Upper lobe of left lung (tissue), 6 donors: ENCODE results near the gene REG3A. TPM values are rescaled to one million over a fixed set of nuclear protein-coding genes. Genes with fewer than 3 reads are reported as not detected.

ENCODE experiments used
- ATAC-seq, 2 donors: fragments of 200-7000 bp; cut with Tn5 transposase; one replicate each; pipeline ENCODE4 v1.9.1; 2022; ENCODE audit warnings: mild to moderate bottlenecking in 2 of 2, moderate library complexity in 2 of 2; ENCODE audit not compliant: low FRiP score in 2 of 2
- DNase-seq, 2 donors: peaks; one replicate each; pipeline ENCODE4 v3.0.0-alpha.2; 2019 to 2020
- H3K27ac ChIP-seq, 4 donors: fragments of 200-600 bp; sonication (generic); one replicate each; pipeline ENCODE4 v1.5.1; 2016 to 2019
- H3K27me3 ChIP-seq, 4 donors: fragments of 200-600 bp; sonication (generic); one replicate each; pipeline ENCODE4 v1.5.1; 2017 to 2019
- H3K36me3 ChIP-seq, 4 donors: fragments of 200-600 bp; sonication (generic); one replicate each; pipeline ENCODE4 v1.5.1; 2016 to 2019
- H3K4me1 ChIP-seq, 4 donors: fragments of 200-600 bp; sonication (generic); one replicate each; pipeline ENCODE4 v1.5.1; 2018 to 2019
- H3K4me3 ChIP-seq, 4 donors: fragments of 200-600 bp; sonication (generic); one replicate each; pipeline ENCODE4 v1.5.1; 2017 to 2019; ENCODE audit warnings: mild to moderate bottlenecking in 2 of 4, moderate library complexity in 1 of 4
- H3K9me3 ChIP-seq, 4 donors: fragments of 200-600 bp; sonication (generic); one replicate each; pipeline ENCODE4 v1.5.1; 2018 to 2019
- CTCF ChIP-seq, 6 experiments: fragments of 450-650 bp in 4 of 6; fragments of 200-600 bp in 2 of 6; sonication (generic) in 2 of 6; IDR thresholded peaks; one replicate each; pipeline ENCODE4 v1.5.1; 2016 to 2019; ENCODE audit warnings: antibody characterized with exemption in 6 of 6
- EP300 ChIP-seq, 4 donors: sonication (generic); formaldehyde crosslinking; IDR thresholded peaks; one replicate each; pipeline ENCODE4 v1.5.1; 2017; ENCODE audit warnings: antibody characterized with exemption in 4 of 4, control low read depth in 2 of 4
- POLR2A ChIP-seq, 4 donors: fragments of 450-650 bp; IDR thresholded peaks; one replicate each; pipeline ENCODE4 v1.5.1; 2016 to 2017; ENCODE audit warnings: antibody characterized with exemption in 4 of 4, mild to moderate bottlenecking in 2 of 4
- POLR2AphosphoS5 ChIP-seq, 2 donors: sonication (generic); formaldehyde crosslinking; IDR thresholded peaks; one replicate each; pipeline ENCODE4 v1.5.1; 2017; ENCODE audit warnings: antibody characterized with exemption in 2 of 2
- WGBS, 2 donors: methylation state at CpG; one replicate each; pipeline ENCODE4 v1.1.5; 2017 to 2018; 5-methylcytosine and 5-hydroxymethylcytosine counted together
- total RNA-seq, 6 donors: library from RNA; depleted of rRNA in 4 of 6; stranded (reverse); fragments of >200 nt in 4 of 6; gene quantifications; one replicate each; pipeline versions ENCODE4 v1.1.0 to v1.2.1, GENCODE V29; 2016 to 2021
- donor health status: DM: no; HTN: no; CAD: no; lungs with moderate emphysema.
- donor health status: DM: no; HTN: yes; CAD: no; lungs with severe emphysema.

Gene REG3A
- total RNA-seq, 6 donors from 2014 or later = 0.44 TPM; not detected in 5

- Histone ChIP-seq H3K27ac (no peak overlapping the region), H3K9me3 (no peaks in the 10 kb centered on the region), H3K36me3 (no peaks in the 10 kb centered on the region), H3K4me3 (no peak overlapping the region), H3K4me1 (no peaks in the 10 kb centered on the region), H3K27me3 (no peaks in the 10 kb centered on the region)
- ATAC-seq = no peak
- WGBS, 2 donors = 88 to 89% methylated on average over 2 of the region's 2 CpGs
- DNase-seq = no peak
- TF ChIP-seq CTCF (IDR thresholded peaks at IDR 0.05) (no peak), POLR2AphosphoS5 (IDR thresholded peaks at IDR 0.05) (no peak), POLR2A (IDR thresholded peaks at IDR 0.05) (no peak), EP300 (IDR thresholded peaks at IDR 0.05) (no peak)
These were observed 22.1 kb upstream of the REG3A start for GRCh38 chr2:79181617-79182016.

- H3K27ac ChIP-seq = no peak overlapping the region
- no peaks in the 10 kb centered on the region for H3K27me3 ChIP-seq
- DNase-seq (no peak), ATAC-seq (no peak)
- no peaks in the 10 kb centered on the region for H3K4me1 ChIP-seq
- no peak for TF ChIP-seq EP300 (IDR thresholded peaks at IDR 0.05)
- TF ChIP-seq POLR2AphosphoS5 (IDR thresholded peaks at IDR 0.05) = no peak
- no peak for TF ChIP-seq CTCF (IDR thresholded peaks at IDR 0.05)
- TF ChIP-seq POLR2A (IDR thresholded peaks at IDR 0.05) = no peak
- no peaks in the 10 kb centered on the region for H3K36me3 ChIP-seq
- H3K9me3 ChIP-seq = no peaks in the 10 kb centered on the region
- no peak overlapping the region for H3K4me3 ChIP-seq
- WGBS, 2 donors = 76 to 77% methylated on average over 2 of the region's 2 CpGs
These were observed 20.5 kb upstream of the REG3A start for GRCh38 chr2:79180092-79180491.

- Histone ChIP-seq H3K36me3 (no peaks in the 10 kb centered on the region), H3K9me3 (no peaks in the 10 kb centered on the region), H3K27me3 (no peaks in the 10 kb centered on the region), H3K4me3 (no peak overlapping the region), H3K27ac (no peak overlapping the region), H3K4me1 (no peaks in the 10 kb centered on the region)
- 83 to 87% methylated on average over 4 of the region's 4 CpGs for WGBS, 2 donors
- TF ChIP-seq POLR2AphosphoS5 (IDR thresholded peaks at IDR 0.05) = no peak
- TF ChIP-seq POLR2A (IDR thresholded peaks at IDR 0.05) = no peak
- no peak for TF ChIP-seq EP300 (IDR thresholded peaks at IDR 0.05)
- no peak for TF ChIP-seq CTCF (IDR thresholded peaks at IDR 0.05)
- DNase-seq = no peak
- no peak for ATAC-seq
These were observed 19.5 kb upstream of the REG3A start for GRCh38 chr2:79179036-79179435.

- DNase-seq = no peak
- 66 to 76% methylated on average over 6 of the region's 6 CpGs for WGBS, 2 donors
- no peaks in the 10 kb centered on the region for H3K36me3 ChIP-seq
- H3K4me3 ChIP-seq = no peak overlapping the region
- H3K4me1 ChIP-seq = no peaks in the 10 kb centered on the region
- H3K27me3 ChIP-seq = no peaks in the 10 kb centered on the region
- H3K9me3 ChIP-seq = no peaks in the 10 kb centered on the region
- TF ChIP-seq POLR2A (IDR thresholded peaks at IDR 0.05) (no peak), CTCF (IDR thresholded peaks at IDR 0.05) (no peak), POLR2AphosphoS5 (IDR thresholded peaks at IDR 0.05) (no peak), EP300 (IDR thresholded peaks at IDR 0.05) (no peak)
- no peak overlapping the region for H3K27ac ChIP-seq
- no peak for ATAC-seq
These were observed 18.6 kb upstream of the REG3A start for GRCh38 chr2:79178076-79178674.

GRCh38 chr2:79171348-79171958, 11.9 kb upstream of the REG3A start:
- WGBS, 2 donors = 85 to 90% methylated on average over 2 of the region's 2 CpGs
- H3K4me1 ChIP-seq = no peaks in the 10 kb centered on the region
- no peak overlapping the region for H3K4me3 ChIP-seq
- TF ChIP-seq POLR2A (IDR thresholded peaks at IDR 0.05) (no peak), POLR2AphosphoS5 (IDR thresholded peaks at IDR 0.05) (no peak), CTCF (IDR thresholded peaks at IDR 0.05) (no peak), EP300 (IDR thresholded peaks at IDR 0.05) (no peak)
- DNase-seq (no peak), ATAC-seq (no peak)
- H3K27ac ChIP-seq = no peak overlapping the region
- no peaks in the 10 kb centered on the region for H3K9me3 ChIP-seq
- H3K27me3 ChIP-seq = no peaks in the 10 kb centered on the region
- H3K36me3 ChIP-seq = no peaks in the 10 kb centered on the region
